Naive thymus-derived CD4-positive, alpha-beta T cell (primary cell): ENCODE results near the gene ELK3. TPM values are rescaled to one million over a fixed set of nuclear protein-coding genes. Genes with fewer than 3 reads are reported as not detected.

Experiments
- ATAC-seq: fragments of 150-1000 bp; cut with Tn5 transposase; 2 replicates; pipeline ENCODE4 v1.10.0; 2021; ENCODE audit warnings: mild to moderate bottlenecking, moderate library complexity
- CTCF ChIA-PET: fragments of 350-600 bp; sonication (Branson Sonifier 250); formaldehyde crosslinking; loops from one replicate; lab custom pipeline; 2021; ENCODE audit warnings: antibody characterized with exemption; lab: Charles Lee
- POLR2A ChIA-PET: fragments of 350-600 bp; sonication (Branson Sonifier 250); formaldehyde crosslinking; loops from one replicate; lab custom pipeline; 2021; ENCODE audit warnings: antibody characterized with exemption, inconsistent platforms; lab: Charles Lee
- DNase-seq, 9 donors: peaks; one replicate each; pipeline versions ENCODE4 v3.0.0 to v3.0.0-alpha.2; 2020 to 2022; ENCODE audit warnings: mixed read lengths in 1 of 9
- H3K27ac ChIP-seq: one replicate; pipeline ENCODE4 v1.7.0; 2013; ENCODE audit warnings: mild to moderate bottlenecking, low read depth, low read length, moderate library complexity
- H3K27me3 ChIP-seq, 2 donors: one replicate each; pipeline ENCODE4 v1.7.0; 2013; ENCODE audit warnings: low read length in 2 of 2, mild to moderate bottlenecking in 2 of 2, moderate library complexity in 2 of 2; ENCODE audit not compliant: control insufficient read depth in 2 of 2, insufficient read depth in 2 of 2
- H3K36me3 ChIP-seq, 3 experiments: 1 replicate in 2 of 3; 2 replicates in 1 of 3; pipeline ENCODE4 v1.7.0; 2013; ENCODE audit warnings: low read length in 3 of 3, mild to moderate bottlenecking in 3 of 3, moderate library complexity in 1 of 3; ENCODE audit not compliant: insufficient read depth in 3 of 3, control insufficient read depth in 2 of 3
- H3K4me1 ChIP-seq, 2 donors: one replicate each; pipeline ENCODE4 v1.7.0; 2013; ENCODE audit warnings: low read length in 2 of 2, mild to moderate bottlenecking in 2 of 2, moderate library complexity in 1 of 2; ENCODE audit not compliant: control insufficient read depth in 2 of 2, insufficient read depth in 2 of 2
- H3K4me3 ChIP-seq: 2 replicates; pipeline ENCODE4 v1.7.0; 2013; ENCODE audit warnings: mild to moderate bottlenecking, low read length
- H3K9me3 ChIP-seq, 3 experiments: 1 replicate in 2 of 3; 2 replicates in 1 of 3; pipeline ENCODE4 v1.7.0; 2013; ENCODE audit warnings: low read length in 3 of 3; ENCODE audit not compliant: control insufficient read depth in 2 of 3
- H3K27ac Mint-ChIP-seq, 9 donors: one replicate each; pipeline ENCODE4 v1.8.0; 2020 to 2022; ENCODE audit warnings: mixed read lengths in 9 of 9, mild to moderate bottlenecking in 8 of 9, moderate library complexity in 5 of 9, inconsistent platforms in 2 of 9
- H3K27me3 Mint-ChIP-seq, 5 donors: one replicate each; pipeline ENCODE4 v1.8.0; 2021 to 2022; ENCODE audit warnings: mixed read lengths in 5 of 5, mild to moderate bottlenecking in 1 of 5
- H3K36me3 Mint-ChIP-seq, 5 donors: one replicate each; pipeline ENCODE4 v1.8.0; 2020 to 2022; ENCODE audit warnings: mixed read lengths in 5 of 5, mild to moderate bottlenecking in 3 of 5, inconsistent platforms in 1 of 5
- H3K4me1 Mint-ChIP-seq, 7 donors: one replicate each; pipeline ENCODE4 v1.8.0; 2020 to 2022; ENCODE audit warnings: mixed read lengths in 7 of 7, mild to moderate bottlenecking in 3 of 7, inconsistent platforms in 1 of 7
- H3K4me3 Mint-ChIP-seq, 10 donors: one replicate each; pipeline ENCODE4 v1.8.0; 2020 to 2022; ENCODE audit warnings: mild to moderate bottlenecking in 10 of 10, mixed read lengths in 10 of 10, moderate library complexity in 6 of 10, inconsistent platforms in 2 of 10
- H3K9me3 Mint-ChIP-seq, 11 donors: one replicate each; pipeline ENCODE4 v1.8.0; 2020 to 2022; ENCODE audit warnings: mixed read lengths in 11 of 11, mild to moderate bottlenecking in 4 of 11, inconsistent platforms in 1 of 11, moderate library complexity in 1 of 11
- intact Hi-C, 2 donors: fragments of 100-400 bp; cut with micrococcal nuclease; formaldehyde crosslinking; loops; one replicate each; pipeline ENCODE4 v1.15.1; 2023
- polyA plus RNA-seq, 2 donors: library from polyadenylated mRNA; unstranded; fragments of 300-500 nt; fragmentation: Illumina TruSeq; gene quantifications; one replicate each; pipeline ENCODE4 v1.2.3, GENCODE V29; 2021
- total RNA-seq, 6 experiments: library from RNA in 5 of 6; stranded (reverse) in 5 of 6; gene quantifications; 1 replicate in 5 of 6; 2 replicates in 1 of 6; pipeline ENCODE4 v1.2.3 and lab custom pipeline; 2021 to 2026

ELK3 gene
- total and polyA plus RNA-seq, 7 experiments from 2014 or later: 16.8 to 52.3 (median 29.4) TPM

GRCh38 chr12:96218989-96219678 lies 25.0 kb downstream of the ELK3 start:
- Mint-ChIP-seq H3K27me3 (no peaks in the 10 kb centered on the region), H3K4me1 (peaks cover 15 to 60% (median 41%) of the 10 kb centered on the region in 7 donors), H3K9me3 (peaks cover 0 to 2% (median 0%) of the 10 kb centered on the region in 11 donors), H3K27ac (peak overlapping the region in 3 of 9 donors; percentile 17 to 20 (median 20)), H3K4me3 (no peak overlapping the region), H3K36me3 (peaks cover 0 to 40% (median 16%) of the 10 kb centered on the region in 5 donors)
- DNase-seq (no peak), ATAC-seq (no peak)
- POLR2A ChIA-PET: no interaction called here
- no peaks in the 10 kb centered on the region for H3K27me3 ChIP-seq
- intact Hi-C loops: loop anchor here in 1 of 2 donors (5.0 kb wide), 1 partner anchor 87 kb away; no protein-coding TSS in a partner anchor
- H3K36me3 ChIP-seq: peaks cover 0 to 10% (median 4%) of the 10 kb centered on the region in 3 experiments
- no peak overlapping the region for H3K4me3 ChIP-seq
- CTCF ChIA-PET: interaction anchor here (0.8 to 1.2 kb wide), 2 partner anchors 294 to 297 kb away, joined by 3 to 4 read pairs; no protein-coding TSS in a partner anchor
- peaks cover 7 to 12% of the 10 kb centered on the region in 2 donors for H3K4me1 ChIP-seq
- H3K9me3 ChIP-seq: no peaks in the 10 kb centered on the region
- H3K27ac ChIP-seq: no peak overlapping the region

GRCh38 chr12:96219700-96220206 lies 25.6 kb downstream of the ELK3 start:
- H3K9me3 ChIP-seq: no peaks in the 10 kb centered on the region
- H3K27ac Mint-ChIP-seq: peak overlapping the region in 2 of 9 donors; percentile 20 to 51
- CTCF ChIA-PET: interaction anchor here (0.7 to 1.2 kb wide), 3 partner anchors 159 to 297 kb away, joined by 3 read pairs; no protein-coding TSS in a partner anchor
- intact Hi-C loops: loop anchor here in 1 of 2 donors (5.0 kb wide), 1 partner anchor 87 kb away; no protein-coding TSS in a partner anchor
- H3K9me3 Mint-ChIP-seq: peaks cover 0 to 2% (median 0%) of the 10 kb centered on the region in 11 donors
- no peaks in the 10 kb centered on the region for H3K27me3 Mint-ChIP-seq
- POLR2A ChIA-PET: interaction anchor here (1.2 kb wide), 1 partner anchor 10 kb away, joined by 3 read pairs; no protein-coding TSS in a partner anchor
- peaks cover 12 to 60% (median 40%) of the 10 kb centered on the region in 7 donors for H3K4me1 Mint-ChIP-seq
- H3K27me3 ChIP-seq: no peaks in the 10 kb centered on the region
- H3K36me3 Mint-ChIP-seq: peaks cover 0 to 43% (median 20%) of the 10 kb centered on the region in 5 donors
- peaks cover 0 to 16% (median 4%) of the 10 kb centered on the region in 3 experiments for H3K36me3 ChIP-seq
- no peak overlapping the region for H3K27ac ChIP-seq
- ATAC-seq: no peak
- H3K4me1 ChIP-seq: peaks cover 6 to 7% of the 10 kb centered on the region in 2 donors
- H3K4me3 ChIP-seq: no peak overlapping the region
- H3K4me3 Mint-ChIP-seq: no peak overlapping the region
- DNase-seq: no peak

GRCh38 chr12:96220902-96221301 lies 26.7 kb downstream of the ELK3 start:
- H3K9me3 ChIP-seq: no peaks in the 10 kb centered on the region
- no peak for DNase-seq
- H3K36me3 ChIP-seq: peaks cover 0 to 27% (median 11%) of the 10 kb centered on the region in 3 experiments
- no peak overlapping the region for H3K27ac Mint-ChIP-seq
- no peaks in the 10 kb centered on the region for H3K4me1 ChIP-seq
- H3K27me3 ChIP-seq: no peaks in the 10 kb centered on the region
- peaks cover 0 to 2% (median 0%) of the 10 kb centered on the region in 11 donors for H3K9me3 Mint-ChIP-seq
- intact Hi-C loops: no loop called here
- H3K36me3 Mint-ChIP-seq: peaks cover 0 to 41% (median 25%) of the 10 kb centered on the region in 5 donors
- no peaks in the 10 kb centered on the region for H3K27me3 Mint-ChIP-seq
- H3K4me3 Mint-ChIP-seq: no peak overlapping the region
- no peak overlapping the region for H3K27ac ChIP-seq
- CTCF ChIA-PET: interaction anchor here (1.0 to 1.2 kb wide), 2 partner anchors 159 to 296 kb away, joined by 3 to 4 read pairs; no protein-coding TSS in a partner anchor
- ATAC-seq: no peak
- POLR2A ChIA-PET: interaction anchor here (0.6 to 1.2 kb wide), 2 partner anchors 8 to 152 kb away, joined by 3 read pairs; no protein-coding TSS in a partner anchor
- no peak overlapping the region for H3K4me3 ChIP-seq
- peaks cover 10 to 55% (median 31%) of the 10 kb centered on the region in 7 donors for H3K4me1 Mint-ChIP-seq

GRCh38 chr12:96221391-96221790 lies 27.2 kb downstream of the ELK3 start:
- Histone ChIP-seq H3K4me3 (no peak overlapping the region), H3K27me3 (no peaks in the 10 kb centered on the region), H3K27ac (no peak overlapping the region), H3K36me3 (peaks cover 0 to 32% (median 14%) of the 10 kb centered on the region in 3 experiments), H3K9me3 (no peaks in the 10 kb centered on the region), H3K4me1 (no peaks in the 10 kb centered on the region)
- peaks cover 11 to 52% (median 28%) of the 10 kb centered on the region in 7 donors for H3K4me1 Mint-ChIP-seq
- CTCF ChIA-PET: interaction anchor here (1.0 kb wide), 1 partner anchor 159 kb away, joined by 4 read pairs; no protein-coding TSS in a partner anchor
- DNase-seq (no peak), ATAC-seq (no peak)
- peaks cover 0 to 45% (median 25%) of the 10 kb centered on the region in 5 donors for H3K36me3 Mint-ChIP-seq
- no peak overlapping the region for H3K27ac Mint-ChIP-seq
- intact Hi-C loops: no loop called here
- H3K9me3 Mint-ChIP-seq: peaks cover 0 to 2% (median 0%) of the 10 kb centered on the region in 11 donors
- POLR2A ChIA-PET: interaction anchor here (1.2 to 1.3 kb wide), 2 partner anchors 8 to 10 kb away, joined by 3 read pairs; no protein-coding TSS in a partner anchor
- H3K27me3 Mint-ChIP-seq: no peaks in the 10 kb centered on the region
- no peak overlapping the region for H3K4me3 Mint-ChIP-seq

GRCh38 chr12:96223411-96224218 lies 29.4 kb downstream of the ELK3 start:
- H3K27ac ChIP-seq: no peak overlapping the region
- ChIA-PET POLR2A (no interaction called here), CTCF (interaction anchor here (1.4 kb wide), 1 partner anchor 9 kb away, joined by 9 read pairs; no protein-coding TSS in a partner anchor)
- ATAC-seq: peak; percentile 60
- Mint-ChIP-seq H3K4me1 (peaks cover 11 to 45% (median 31%) of the 10 kb centered on the region in 7 donors), H3K27me3 (no peaks in the 10 kb centered on the region), H3K36me3 (peaks cover 0 to 49% (median 33%) of the 10 kb centered on the region in 5 donors), H3K9me3 (peaks cover 0 to 2% (median 0%) of the 10 kb centered on the region in 11 donors), H3K4me3 (no peak overlapping the region), H3K27ac (peak overlapping the region in 3 of 9 donors; percentile 43 to 54 (median 46))
- peaks cover 0 to 45% (median 16%) of the 10 kb centered on the region in 3 experiments for H3K36me3 ChIP-seq
- intact Hi-C loops: no loop called here
- no peak for DNase-seq
- no peaks in the 10 kb centered on the region for H3K27me3 ChIP-seq
- no peaks in the 10 kb centered on the region for H3K9me3 ChIP-seq
- no peak overlapping the region for H3K4me3 ChIP-seq
- no peaks in the 10 kb centered on the region for H3K4me1 ChIP-seq

GRCh38 chr12:96224219-96224615 lies 30.0 kb downstream of the ELK3 start:
- Histone ChIP-seq H3K27me3 (no peaks in the 10 kb centered on the region), H3K4me1 (no peaks in the 10 kb centered on the region), H3K27ac (no peak overlapping the region), H3K4me3 (no peak overlapping the region), H3K36me3 (peaks cover 0 to 45% (median 16%) of the 10 kb centered on the region in 3 experiments), H3K9me3 (no peaks in the 10 kb centered on the region)
- H3K4me1 Mint-ChIP-seq: peaks cover 7 to 42% (median 29%) of the 10 kb centered on the region in 7 donors
- CTCF ChIA-PET: interaction anchor here (1.4 kb wide), 1 partner anchor 9 kb away, joined by 9 read pairs; no protein-coding TSS in a partner anchor
- H3K9me3 Mint-ChIP-seq: peaks cover 0 to 2% (median 0%) of the 10 kb centered on the region in 11 donors
- POLR2A ChIA-PET: no interaction called here
- ATAC-seq: no peak
- H3K27ac Mint-ChIP-seq: peak overlapping the region in 2 of 9 donors; percentile 43 to 54
- intact Hi-C loops: no loop called here
- DNase-seq: no peak
- H3K36me3 Mint-ChIP-seq: peaks cover 0 to 51% (median 33%) of the 10 kb centered on the region in 5 donors
- no peak overlapping the region for H3K4me3 Mint-ChIP-seq
- no peaks in the 10 kb centered on the region for H3K27me3 Mint-ChIP-seq
